ENCODE results near the gene SOWAHD.
A peak's percentile ranks its signal among the peaks of the same experiment; 100 is the strongest.
"Not testable (repeated sequence)": the region's sequence is repeated elsewhere in the genome, so short reads cannot be mapped to it uniquely, and the experiment has no call there.

Gene SOWAHD

DNA sequence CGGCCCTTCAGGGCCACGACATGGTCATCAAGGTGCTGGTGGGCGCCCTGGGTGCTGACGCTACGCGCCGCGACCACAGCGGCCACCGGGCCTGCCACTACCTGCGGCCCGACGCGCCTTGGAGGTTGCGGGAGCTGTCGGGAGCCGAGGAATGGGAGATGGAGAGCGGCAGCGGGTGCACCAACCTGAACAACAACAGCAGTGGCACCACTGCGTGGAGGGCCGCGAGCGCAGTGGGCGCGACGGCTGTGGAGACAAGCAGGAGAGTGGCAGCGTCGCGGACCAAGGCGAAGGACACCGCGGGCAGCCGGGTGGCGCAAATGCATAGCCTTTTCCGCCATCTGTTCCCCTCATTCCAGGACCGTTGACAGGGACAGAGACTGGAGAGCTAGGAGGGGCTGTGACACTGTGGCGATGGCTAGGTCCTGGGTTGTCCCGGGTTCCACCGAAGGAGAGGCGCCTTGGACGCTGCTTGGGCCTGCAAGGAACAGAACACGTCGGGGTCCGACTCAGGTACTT, 919 bp downstream of the SOWAHD start:
- no peak for DNase-seq

DNA sequence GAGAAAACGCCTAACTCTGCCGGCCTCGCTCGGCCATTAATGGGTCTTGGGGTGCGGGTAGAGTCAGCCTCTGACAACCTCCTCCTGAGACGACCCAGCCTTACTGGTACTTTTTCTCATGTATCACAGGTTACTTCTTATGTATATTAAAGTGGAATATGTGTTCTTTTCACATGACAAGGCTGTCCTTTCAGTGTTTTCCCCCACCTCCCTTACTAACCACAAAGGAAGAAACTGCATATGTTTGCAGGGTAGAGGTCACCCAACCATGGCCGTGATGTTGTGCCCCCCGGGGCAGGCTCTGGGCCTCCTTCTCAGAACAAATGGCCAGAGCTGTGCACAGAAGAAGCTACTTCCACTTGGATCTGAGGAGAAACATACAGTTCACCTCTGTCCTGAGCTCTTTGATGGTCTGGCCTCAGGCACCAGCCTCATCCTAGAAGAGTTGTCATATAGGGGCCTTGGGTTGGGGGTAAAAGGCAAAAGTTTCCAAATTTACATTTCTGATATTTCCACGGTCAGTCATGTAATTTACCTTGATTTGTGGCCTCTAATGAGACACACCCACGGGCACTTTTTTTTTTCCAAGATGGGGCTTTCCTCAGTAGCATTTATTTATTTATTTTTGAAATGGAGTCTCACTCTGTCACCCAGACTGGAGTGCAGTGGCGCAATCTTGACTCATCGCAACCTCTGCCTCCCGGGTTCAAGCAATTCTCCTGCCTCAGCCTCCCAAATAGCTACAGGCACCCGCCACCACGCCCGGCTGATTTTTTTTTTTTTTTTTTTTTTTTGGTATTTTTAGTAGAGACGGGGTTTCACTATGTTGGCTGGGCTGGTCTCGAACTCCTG, 1.9 kb downstream of the SOWAHD start:
- DNase-seq, result no peak

DNA sequence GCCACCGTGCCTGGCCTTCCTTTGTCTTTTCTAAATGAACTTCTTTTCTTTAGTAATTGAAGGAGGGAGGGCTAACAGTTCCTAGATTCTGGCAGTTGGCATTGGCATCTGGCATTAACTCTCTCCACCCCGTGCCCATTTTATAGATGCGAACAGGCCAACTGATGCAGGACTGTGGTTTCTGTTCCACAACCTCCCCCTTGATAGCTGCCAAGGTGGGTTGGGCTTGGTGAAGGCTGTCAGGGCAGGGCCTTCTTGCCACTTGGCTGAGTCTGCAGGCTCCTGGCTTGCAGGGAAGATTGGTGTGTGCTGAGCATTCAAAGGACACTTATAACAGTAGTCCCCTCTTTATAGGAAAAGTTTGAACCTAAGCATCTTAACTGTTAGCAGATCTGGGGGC, 4.3 kb downstream of the SOWAHD start:
- peak; percentile 65 for DNase-seq

DNA sequence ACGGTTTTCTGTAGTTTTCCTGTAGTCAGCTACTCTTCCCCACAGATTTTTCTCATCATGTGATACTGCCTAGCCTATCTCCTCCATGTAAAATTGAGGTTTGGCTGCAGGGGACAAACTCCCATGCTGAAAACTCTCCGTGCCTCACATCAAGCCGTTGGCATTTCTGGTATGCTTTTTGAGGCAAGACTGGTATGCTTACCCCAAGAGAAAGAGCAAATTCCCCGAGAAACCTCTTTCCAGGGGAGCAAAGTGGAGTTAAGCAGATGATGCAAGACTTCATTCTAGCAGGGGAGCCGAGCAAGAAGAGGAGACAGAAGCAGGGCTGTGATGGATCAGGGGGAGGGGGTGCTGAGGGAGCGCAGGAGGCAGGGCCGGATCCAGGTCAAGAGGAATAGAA, 4.8 kb downstream of the SOWAHD start:
- DNase-seq, result peak; percentile 93

DNA sequence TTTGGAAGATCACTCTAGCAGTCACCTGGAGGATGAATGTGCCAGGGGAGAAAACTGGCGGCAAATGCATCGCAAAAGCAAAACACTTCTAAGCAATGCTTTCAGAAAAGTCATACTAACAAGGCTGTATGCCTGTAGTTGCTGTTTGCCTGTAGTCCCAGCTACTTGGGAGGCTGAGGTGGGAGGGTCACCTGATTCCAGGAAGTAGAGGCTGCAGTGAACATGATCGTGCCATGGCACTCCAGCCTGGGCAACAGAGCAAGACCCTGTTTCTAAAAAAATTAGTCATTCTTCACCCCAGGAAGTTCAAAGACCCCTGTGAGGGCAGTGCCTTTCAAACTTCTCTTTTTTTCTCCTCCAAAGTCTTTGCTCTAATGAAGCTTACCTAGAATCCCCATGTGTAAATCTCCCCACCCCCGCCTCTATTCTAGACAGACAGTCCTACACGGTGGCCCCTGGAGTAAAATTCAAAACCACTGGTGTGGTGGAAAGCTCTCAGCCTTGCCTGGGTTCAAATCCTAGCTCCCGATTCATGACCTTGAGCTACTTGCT, 5.5 kb downstream of the SOWAHD start:
- DNase-seq, result no peak

DNA sequence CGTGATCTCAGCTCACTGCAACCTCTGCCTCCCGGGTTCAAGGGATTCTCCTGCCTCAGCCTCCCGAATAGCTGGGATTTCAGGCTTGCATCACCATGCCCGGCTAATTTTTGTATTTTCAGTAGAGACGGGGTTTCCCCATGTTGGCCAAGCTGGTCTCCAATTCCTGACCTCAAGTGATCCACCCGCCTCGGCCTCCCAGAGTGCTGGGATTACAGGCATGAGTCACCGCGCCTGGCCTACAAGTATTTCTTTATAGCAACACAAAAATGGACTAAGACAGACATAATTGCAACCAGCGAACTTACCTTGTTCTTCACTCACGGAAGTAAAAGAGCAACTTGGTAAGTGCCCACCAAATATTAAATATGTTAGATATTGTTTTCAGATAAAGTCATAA, 10.0 kb downstream of the SOWAHD start:
- peak; percentile 66 for DNase-seq

DNA sequence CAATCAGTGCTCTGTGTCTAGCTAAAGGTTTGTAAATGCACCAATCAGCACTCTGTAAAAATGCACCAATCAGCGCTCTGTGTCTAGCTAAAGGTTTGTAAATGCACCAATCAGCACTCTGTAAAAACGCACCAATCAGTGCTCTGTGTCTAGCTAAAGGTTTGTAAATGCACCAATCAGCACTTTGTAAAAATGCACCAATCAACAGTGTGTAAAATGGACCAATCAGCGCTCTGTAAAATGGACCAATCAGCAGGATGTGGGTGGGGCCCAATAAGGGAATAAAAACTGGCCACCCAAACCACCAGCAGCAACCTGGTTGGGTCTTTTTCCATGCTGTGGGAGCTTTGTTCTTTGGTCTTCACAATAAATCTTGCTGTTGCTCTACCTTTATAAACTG, 11.0 kb downstream of the SOWAHD start:
- DNase-seq, result not testable (repeated sequence)

DNA sequence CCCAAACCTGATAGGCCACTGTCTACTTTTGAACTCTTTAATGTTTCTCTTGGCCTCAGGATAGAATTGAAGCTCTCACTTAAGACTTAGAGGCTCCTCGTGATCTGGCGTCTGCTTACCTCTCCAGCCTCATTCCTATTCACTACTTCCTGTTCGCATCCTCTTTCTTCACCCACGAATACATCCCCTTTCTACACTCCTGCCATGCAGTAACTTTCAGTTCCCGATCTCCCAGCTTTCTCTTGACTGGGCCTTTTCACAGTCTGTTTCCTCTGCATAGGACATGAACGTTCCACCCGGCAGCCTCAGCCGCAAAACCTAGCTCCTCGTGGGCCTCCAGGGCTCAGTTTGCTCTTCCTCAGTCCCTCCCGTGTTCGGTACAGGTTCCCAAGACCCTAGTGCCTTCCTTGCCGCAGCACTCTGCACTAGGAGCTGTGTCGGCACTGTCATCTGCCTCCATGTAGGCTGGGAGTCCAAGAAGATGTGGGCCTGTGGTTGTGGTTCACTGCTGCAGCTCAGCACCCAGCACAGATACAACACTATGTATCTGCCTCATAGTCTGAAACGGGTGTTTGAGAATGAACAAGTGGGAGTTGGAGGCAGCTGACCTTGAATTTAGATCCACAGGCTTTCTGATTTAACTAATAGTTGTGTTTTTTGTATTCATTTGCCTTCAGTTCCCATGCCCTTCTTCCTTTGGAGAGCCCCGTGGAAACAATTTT, 17.3 kb downstream of the SOWAHD start:
- no peak for DNase-seq

DNA sequence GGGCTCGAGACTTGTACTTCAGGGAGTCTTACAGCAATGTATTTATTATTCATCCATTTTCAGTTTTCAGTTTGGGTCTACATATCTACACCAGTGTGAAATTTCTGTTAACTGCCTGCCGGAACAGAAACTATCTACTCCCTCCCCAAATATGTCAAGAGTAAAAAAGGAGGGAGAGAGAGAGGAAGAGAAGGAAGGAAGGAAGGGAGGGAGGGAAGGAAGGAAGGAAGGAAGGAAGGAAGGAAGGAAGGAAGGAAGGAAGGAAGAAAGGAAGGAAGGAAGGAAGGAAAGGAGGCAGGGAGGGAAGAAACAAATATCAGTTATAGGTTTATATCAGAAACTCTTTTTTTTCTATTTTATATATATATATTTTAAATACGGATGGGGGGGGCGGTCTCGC, 20.4 kb downstream of the SOWAHD start:
- DNase-seq, result no peak

DNA sequence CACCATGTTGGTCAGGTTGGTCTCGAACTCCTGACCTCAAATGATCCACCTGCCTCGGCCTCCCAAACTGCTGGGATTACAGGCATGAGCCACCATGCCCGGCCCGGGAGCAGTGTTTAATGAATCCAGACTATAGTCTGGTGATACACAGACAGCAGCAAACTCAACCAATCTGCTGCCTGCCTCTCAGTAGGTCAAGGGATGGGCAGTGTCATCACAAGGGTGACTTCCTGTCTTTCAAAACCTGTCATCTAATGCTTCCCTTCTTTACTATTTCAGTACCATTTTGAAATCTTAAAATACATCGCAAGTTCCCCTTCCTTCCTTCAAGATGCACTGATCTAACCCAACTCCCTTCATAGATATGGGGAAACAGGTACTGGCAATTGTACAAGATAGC, 24.6 kb downstream of the SOWAHD start:
- no peak for DNase-seq

DNA sequence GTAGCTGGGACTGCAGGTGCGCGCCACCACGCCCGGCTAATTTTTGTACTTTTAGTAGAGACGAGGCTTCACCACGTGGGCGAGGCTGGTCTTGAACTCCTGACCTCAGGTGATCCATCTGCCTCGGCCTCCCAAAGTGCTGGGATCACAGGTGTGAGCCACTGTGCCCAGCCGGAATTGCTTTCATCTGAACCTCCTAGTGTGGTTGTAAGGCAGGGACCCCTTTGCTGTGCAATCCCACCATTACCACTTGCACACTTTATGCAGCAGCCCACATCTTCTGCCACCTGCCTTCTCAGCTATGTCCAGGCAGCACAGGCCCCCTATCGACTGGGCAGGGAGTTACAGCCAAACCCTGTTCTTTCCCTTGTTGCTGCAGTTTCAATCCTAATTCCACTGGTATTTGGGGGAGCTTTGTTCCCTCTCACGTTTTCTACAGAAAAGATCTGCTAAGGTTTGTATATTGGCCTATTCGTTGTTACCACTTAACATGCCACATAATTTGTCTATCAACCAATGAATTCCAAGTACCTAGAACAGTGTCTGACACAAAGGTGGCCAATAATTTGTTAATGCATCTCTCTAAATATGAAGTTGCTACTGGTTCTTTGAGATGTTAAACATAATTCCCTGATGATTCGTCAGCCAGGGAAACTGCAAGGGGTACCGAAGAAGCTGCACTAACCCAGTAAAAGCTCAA, 26.5 kb downstream of the SOWAHD start:
- DNase-seq, result peak; percentile 13

DNA sequence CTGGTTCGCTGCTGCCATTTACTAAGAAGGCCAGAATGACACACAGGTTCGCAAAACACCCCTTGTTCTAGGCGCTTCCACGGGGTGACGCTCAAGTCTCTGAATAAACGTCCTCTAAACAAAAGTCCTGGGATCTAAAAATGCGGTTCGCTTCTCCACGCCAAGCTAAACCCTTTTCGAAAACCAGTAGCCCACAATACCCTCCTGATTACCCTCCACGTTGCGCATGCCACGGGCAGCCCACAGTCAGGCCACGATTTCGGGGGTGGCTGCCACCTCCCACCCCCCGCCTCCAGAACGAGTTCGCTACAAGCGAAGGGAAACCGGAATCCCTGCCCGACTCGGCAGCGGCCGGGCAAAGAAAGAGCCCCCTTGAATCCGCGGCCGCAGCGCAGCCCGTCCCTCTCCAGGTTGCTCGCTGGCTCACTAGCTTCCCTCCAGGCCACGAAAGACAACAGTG, 32.6 kb downstream of the SOWAHD start:
- DNase-seq, result no peak

DNA sequence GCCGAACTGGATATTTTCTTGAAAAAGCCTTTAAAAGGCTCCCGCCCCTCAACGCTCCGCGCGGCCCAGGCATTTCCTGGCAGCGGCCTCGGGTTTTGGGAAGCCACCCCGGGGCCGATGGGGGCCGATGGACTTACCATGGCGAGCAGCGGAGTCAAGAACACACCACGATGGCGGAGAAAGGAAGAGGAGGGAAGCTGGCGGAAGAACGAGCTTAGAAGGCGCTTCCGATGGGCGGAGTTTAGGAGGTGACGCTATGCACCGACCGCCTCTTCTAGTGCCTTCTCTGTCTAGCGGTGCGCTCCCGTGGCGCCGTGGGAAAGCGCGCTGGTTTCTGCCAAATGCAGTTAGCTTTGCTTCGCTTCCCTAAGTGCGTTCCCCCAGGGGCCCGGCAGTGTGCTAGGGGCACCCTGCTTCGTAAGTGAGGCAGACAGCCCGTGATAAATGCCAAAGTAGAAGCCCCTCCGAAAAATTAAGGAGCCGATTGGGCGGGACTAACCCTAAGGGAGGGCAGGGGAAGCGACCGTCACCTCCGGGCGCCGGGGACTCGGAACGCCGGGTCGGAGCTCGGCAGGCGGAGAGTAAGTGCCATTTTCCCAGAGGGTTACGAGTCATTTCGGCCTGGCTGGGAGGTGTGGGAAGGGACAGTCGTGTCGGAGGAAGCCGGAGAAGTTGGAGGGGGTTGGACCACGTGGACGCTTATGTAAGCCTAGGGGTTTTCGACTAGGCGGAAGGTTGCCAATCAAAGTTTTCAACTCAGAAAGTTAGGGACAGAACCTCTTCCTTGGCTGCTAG, 33.2 kb downstream of the SOWAHD start, which contains the start of gene RPL39:
RPL39 (minus strand) TSS at position 194 of the 795 bp plus-strand sequence; CDS start at position 140, 54 bp downstream.
- peak; percentile 83 for DNase-seq

DNA sequence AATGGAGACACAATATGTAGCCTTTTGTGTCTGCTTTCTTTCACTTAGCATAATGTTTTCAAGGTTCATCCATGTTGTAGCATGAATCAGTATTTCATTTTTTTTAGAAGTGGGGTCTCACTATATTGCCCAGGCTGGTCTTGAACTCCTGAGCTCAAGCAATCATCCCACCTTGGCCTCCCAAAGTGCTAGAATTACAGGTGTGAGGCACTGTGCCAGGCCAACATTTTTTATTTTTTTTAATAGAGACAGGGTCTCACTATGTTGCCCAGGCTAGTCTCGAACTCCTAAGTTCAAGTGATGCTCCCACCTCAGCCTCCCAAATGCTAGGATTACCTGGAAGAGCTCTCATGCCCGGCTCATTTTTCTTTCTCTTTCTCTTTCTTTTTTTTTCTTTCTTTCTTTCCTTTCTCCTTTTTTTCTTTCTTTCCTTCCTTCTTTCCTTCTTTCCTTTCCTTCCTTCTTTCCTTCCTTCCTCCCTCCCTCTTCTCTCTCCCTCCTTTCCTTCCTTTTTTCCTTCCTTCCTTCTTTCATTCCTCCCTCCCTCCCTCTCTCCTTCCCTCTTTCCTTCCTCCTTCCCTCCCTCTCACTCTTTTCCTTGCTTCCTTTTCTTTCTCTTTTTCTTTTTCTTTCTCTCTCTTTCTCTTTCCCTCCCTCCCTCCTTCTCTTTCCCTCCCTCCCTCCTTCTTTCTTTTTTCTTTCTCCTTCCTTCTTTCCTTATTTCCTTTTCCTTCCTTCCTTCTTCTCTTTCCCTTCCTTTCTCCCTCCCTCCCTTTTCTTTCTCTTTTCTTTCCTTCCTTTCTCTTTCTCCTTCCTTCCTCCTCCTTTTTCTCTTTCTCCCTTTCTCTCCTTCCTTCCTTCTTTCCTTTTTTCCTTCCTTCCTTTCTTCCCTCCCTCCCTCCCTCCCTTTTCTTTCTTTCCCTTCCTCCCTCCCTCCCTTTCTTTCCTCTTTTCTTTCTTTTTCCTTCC, 43.1 kb downstream of the SOWAHD start:
- no peak for DNase-seq

DNA sequence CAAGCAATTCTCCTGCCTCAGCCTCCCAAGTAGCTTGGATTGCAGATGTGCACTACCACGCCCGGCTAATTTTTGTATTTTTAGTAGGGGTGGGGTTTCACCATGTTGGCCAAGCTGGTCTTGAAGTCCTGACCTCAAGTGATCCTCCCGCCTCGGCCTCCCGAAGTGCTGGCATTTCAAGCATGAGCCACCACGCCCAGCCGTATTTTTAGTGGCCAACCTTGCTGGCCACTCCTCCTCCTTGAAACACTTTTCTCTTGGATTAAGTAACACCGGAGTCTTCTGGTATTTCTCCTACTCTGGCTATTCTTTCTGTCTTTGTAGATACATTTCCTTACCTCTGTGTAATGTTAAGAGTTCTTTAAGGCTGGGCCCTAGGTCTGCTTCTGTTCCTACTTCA, 44.2 kb downstream of the SOWAHD start:
- DNase-seq, result no peak

DNA sequence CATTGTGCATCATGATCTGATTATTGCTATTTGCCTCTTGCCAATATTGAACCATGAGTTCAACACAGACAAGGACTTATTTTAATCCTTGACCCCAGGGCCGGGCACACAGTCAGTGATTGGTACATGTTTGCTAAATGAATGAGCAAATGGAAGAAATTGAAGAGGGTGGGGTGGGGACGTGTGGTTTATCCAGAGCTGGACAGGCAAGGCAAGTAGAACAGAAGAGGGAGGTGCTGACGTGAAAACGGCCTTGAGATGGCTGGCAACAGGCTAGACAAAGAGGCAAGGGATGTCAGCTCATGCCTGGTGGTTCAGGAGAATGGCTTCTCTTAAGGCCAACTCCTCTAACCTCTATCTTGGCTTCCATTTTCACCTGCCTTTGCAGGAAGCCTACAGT, 50.1 kb downstream of the SOWAHD start:
- DNase-seq, result not testable (repeated sequence)

DNA sequence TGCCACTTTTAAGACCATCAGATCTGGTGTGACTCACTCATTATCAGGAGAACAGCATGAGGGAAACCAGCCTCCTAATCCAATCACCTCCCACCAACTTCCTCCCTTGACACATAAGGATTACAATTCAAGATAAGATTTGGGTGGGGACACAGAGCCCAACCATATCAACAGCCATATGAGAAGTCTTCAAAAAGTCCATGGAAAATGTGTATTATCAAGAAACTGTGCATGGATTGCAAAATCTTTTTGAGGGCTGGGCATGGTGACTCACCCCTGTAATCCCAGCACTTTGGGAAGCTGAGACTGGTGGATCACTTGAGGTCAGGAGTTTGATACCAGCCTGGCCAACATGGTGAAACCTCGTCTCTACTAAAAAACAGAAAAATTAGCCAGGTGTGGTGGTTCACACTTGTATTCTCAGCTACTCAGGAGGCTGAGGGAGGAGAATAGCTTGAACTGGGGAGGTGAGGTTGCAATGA, 50.8 kb downstream of the SOWAHD start:
- peak; percentile 58 for DNase-seq
